ENCODE measurements around the gene LSG1. TPM values are rescaled to one million over a fixed set of nuclear protein-coding genes. Genes with fewer than 3 reads are reported as not detected.

The LSG1 gene
- polyA plus RNA-seq, 6 donors from 2014 or later, result 14.6 to 44.0 (median 21.1) TPM

DNA sequence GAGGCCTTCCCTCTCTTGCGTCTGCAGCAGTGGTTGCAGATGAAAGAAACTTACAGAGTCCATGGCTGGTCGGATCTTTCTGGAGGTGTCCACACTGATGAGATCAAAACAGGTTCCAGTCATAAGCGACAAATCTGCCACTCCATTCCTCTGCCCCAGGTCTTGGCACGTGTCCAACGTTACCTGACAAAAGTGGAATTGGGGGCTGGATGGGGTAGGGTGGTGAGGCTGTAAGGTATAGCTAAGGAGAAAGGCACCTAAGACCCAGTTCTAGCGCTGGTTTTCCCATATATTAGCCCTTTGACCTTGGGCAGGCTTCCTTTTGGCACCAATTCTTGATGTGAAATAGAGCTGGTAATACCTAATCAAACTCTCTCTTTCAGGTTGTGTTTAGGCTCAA is 24.7 kb upstream of the LSG1 start:
- H3K36me3 Mint-ChIP-seq, result no peaks in the 10 kb centered on the region
- H3K4me1 Mint-ChIP-seq, result peaks cover 32 to 51% (median 49%) of the 10 kb centered on the region in 3 donors
- H3K27ac Mint-ChIP-seq, result peak overlapping the region in 1 of 6 donors; percentile 50
- peaks cover 0 to 15% (median 7%) of the 10 kb centered on the region in 7 donors for H3K9me3 Mint-ChIP-seq
- peak overlapping the region in 6 of 8 donors; percentile 14 to 70 (median 60) for H3K4me3 Mint-ChIP-seq
- DNase-seq (no peak), ATAC-seq (ENCODE audit: low read depth in 2 of 2) (no peak)
- no peaks in the 10 kb centered on the region for H3K27me3 Mint-ChIP-seq

DNA sequence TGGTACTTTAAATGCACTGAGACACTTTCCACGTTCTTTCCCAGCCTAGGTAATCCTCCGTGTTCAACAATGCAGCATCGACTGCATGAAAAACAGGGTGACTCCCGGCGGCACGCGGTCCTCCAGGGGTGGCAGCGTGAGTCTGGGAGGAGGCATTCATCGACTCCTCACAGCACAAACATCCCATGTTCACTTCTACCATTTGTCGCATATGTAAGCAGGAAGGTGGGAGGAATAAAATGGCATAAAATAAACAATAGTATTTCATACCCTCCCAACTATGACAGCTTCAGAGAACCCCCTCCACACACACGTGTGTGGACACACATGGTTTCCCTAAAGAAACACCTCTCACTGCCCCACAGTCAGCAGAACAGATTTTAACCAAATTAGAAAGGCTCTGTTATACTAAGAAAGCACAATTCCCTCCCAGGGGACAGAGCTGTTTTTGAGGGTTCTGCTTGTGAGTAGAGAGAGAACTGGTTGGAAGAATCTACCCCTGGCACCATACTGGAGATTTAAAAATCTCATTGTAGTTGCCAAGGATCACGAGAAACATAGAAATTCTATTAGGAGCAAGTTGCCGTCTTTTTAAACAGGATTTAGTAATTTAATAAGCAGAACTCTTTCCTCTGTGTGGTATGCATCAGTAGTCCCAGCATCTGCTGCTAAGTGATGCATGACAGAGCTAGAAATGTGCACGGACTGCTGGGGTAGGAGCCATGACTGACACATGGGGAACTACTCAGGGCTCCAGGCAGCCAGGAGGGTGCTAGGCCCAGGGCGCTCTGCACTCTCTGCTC is 19.7 kb upstream of the LSG1 start:
- DNase-seq (peak; percentile 77), ATAC-seq (ENCODE audit: low read depth in 2 of 2) (peak; percentile 75 to 77)
- Mint-ChIP-seq H3K36me3 (peaks cover 0 to 7% of the 10 kb centered on the region in 2 donors), H3K9me3 (peaks cover 0 to 5% (median 0%) of the 10 kb centered on the region in 7 donors), H3K27me3 (no peaks in the 10 kb centered on the region), H3K27ac (peak overlapping the region; percentile 91 to 97 (median 96)), H3K4me3 (peak overlapping the region; percentile 59 to 88 (median 79)), H3K4me1 (peaks cover 69 to 82% (median 81%) of the 10 kb centered on the region in 3 donors)

DNA sequence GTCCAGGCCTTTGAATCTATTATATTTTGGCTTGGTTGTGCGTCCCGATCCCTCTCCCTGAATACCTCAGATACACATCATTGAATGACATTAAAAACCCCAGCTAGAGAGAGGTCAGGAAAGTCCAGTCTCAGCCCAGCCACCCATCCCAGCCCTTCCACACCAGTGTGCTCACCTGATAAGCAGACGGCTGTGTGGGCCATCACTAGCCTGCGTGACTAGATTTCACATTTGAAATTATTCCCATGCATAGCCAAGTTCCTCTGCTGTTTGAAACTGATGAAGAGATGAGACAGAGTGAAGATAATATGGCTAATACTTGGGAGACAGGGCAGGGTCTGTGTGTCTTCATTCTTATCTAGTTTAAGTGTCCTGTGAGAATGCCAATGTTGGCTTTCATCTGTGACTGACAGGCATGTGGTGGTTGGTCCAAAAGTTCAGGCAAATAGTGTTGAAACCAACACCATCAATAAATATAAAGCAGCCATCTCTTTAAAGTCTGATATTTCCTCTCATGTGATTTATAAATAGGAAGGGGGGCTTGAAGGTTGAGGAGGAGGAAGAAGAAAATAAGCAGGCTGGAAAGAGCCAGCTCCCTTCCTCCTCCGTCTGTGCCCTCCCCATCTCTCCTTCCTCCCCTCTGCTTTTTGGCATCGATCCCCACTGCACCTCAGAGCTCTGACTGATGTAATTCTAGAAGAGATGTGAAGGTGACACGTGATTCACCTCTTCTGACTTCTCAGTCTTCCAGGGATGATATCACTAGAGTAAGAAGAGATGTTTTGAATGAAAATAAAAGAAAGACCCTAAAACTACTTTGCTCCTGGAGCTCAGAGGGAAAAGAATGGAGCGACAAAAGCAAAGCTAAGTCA is 18.7 kb upstream of the LSG1 start:
- DNase-seq (no peak), ATAC-seq (ENCODE audit: low read depth in 2 of 2) (no peak)
- Mint-ChIP-seq H3K4me3 (peak overlapping the region; percentile 59 to 88 (median 77)), H3K36me3 (peaks cover 0 to 7% of the 10 kb centered on the region in 2 donors), H3K4me1 (peaks cover 64 to 78% (median 73%) of the 10 kb centered on the region in 3 donors), H3K9me3 (peaks cover 0 to 5% (median 0%) of the 10 kb centered on the region in 7 donors), H3K27ac (peak overlapping the region; percentile 91 to 97 (median 96)), H3K27me3 (no peaks in the 10 kb centered on the region)

DNA sequence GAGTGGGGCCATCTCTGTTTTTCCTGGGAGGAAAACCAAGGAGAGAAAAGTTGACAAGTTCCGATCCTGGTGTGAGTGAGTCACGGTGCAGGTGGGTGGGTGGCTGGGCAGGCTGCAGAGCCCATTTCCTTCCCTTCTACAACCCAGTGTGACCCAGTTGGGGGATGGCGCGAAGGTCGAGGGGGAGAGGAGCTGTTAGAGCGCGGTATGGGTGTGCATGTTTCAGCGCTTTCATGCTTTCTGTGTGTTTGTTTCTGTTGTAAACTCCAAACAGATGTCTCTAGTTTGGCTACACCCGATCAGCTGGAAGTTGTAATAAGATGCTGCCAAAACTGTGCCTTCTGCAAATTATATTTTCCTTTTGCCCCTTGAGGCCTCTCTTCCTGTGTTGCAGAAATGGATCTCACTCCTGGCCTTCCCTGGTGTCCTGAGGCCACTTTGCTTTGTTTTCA is 17.5 kb upstream of the LSG1 start:
- no peak for ATAC-seq (ENCODE audit: low read depth in 2 of 2)
- Mint-ChIP-seq H3K27me3 (no peaks in the 10 kb centered on the region), H3K9me3 (peaks cover 0 to 5% (median 0%) of the 10 kb centered on the region in 7 donors), H3K27ac (peak overlapping the region; percentile 89 to 97 (median 90)), H3K4me3 (peak overlapping the region; percentile 93 to 100 (median 98)), H3K36me3 (peaks cover 0 to 7% of the 10 kb centered on the region in 2 donors), H3K4me1 (peaks cover 69 to 79% (median 76%) of the 10 kb centered on the region in 3 donors)
- peak; percentile 32 for DNase-seq

DNA sequence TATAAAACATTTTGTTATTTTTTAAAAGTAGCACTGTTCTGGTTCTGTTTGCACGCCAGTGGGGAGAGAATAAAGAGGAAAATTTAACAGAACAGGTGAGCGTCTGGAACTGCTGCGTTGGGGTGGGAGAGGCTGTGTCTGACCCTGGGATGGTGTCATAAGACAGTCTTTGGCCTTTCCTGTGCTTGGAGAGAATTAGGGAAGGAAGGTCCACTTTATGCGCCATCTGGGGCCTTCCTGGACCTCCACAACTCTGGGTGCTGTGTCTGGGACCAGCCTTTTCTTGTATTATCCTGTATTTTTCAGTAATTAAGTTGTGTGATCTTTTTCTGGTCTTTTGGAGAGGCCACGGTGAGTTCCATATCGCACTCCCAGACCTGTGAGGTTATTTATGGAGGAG is 17.0 kb upstream of the LSG1 start:
- peaks cover 0 to 7% of the 10 kb centered on the region in 2 donors for H3K36me3 Mint-ChIP-seq
- H3K27ac Mint-ChIP-seq, result peak overlapping the region; percentile 49 to 97 (median 91)
- no peak for DNase-seq
- peak overlapping the region; percentile 93 to 100 (median 98) for H3K4me3 Mint-ChIP-seq
- peaks cover 69 to 77% (median 74%) of the 10 kb centered on the region in 3 donors for H3K4me1 Mint-ChIP-seq
- no peaks in the 10 kb centered on the region for H3K27me3 Mint-ChIP-seq
- no peak for ATAC-seq (ENCODE audit: low read depth in 2 of 2)
- peaks cover 0 to 5% (median 0%) of the 10 kb centered on the region in 7 donors for H3K9me3 Mint-ChIP-seq

DNA sequence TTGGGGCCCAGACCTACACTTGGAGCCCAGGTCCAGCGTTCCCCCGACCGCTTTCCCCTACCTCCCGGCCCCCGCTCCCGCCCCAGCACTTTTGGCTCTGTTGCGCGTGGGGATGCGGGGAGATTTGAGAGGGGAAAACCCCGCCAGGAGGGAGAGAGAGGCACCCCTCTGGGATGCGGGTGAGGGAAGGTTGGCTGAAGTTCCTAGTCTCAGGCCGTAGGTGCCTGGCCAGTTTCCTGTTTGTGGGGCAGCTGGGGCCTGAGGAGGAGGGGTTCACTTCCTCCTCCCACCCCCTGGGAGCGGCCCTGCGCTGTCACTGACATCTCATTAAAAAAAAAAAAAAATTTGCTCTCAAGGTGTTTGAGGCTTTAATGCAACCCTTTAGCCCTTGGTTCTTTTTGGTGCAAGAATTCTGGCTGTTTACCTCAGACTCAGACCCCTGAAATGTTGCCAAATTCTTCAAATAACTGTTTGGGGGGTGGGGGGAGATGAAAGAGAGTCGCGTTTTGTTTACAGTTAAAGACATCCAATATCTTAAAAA is 16.3 kb upstream of the LSG1 start:
- H3K9me3 Mint-ChIP-seq, result peaks cover 0 to 4% (median 0%) of the 10 kb centered on the region in 7 donors
- peak; percentile 77 for DNase-seq
- H3K4me1 Mint-ChIP-seq, result peaks cover 70 to 77% (median 72%) of the 10 kb centered on the region in 3 donors
- H3K27me3 Mint-ChIP-seq, result no peaks in the 10 kb centered on the region
- peak; percentile 38 to 41 for ATAC-seq (ENCODE audit: low read depth in 2 of 2)
- H3K36me3 Mint-ChIP-seq, result peaks cover 0 to 7% of the 10 kb centered on the region in 2 donors
- H3K27ac Mint-ChIP-seq, result peak overlapping the region; percentile 89 to 98 (median 94)
- H3K4me3 Mint-ChIP-seq, result peak overlapping the region; percentile 93 to 100 (median 98)

DNA sequence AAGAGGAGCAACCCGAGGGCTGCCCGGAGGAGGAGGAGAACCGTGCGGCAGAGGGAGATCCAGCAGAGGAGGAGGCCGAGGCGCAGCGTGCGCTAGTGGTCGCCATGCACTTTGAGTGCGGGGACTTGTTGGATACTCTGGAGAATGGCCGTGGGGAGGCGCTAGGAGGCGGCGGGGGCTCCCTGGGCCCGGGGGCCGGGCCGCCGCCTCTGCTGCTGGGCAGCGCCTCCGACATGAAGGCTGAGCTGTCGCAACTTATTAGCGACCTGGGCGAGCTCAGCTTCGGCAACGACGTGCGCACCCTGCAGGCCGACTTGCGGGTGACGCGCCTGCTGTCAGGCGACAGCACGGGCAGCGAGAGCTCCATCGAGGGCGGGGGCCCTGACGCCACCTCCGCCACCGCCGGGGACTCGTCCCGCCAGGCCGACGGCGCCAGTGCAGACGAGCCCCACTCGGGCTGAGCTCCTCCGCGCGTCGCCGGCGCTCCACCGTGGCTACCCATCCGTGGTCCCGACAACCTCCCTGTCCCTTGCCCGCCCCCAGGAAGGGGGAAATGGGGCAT is 15.7 kb upstream of the LSG1 start:
- ATAC-seq (ENCODE audit: low read depth in 2 of 2), result peak; percentile 41 to 43
- Mint-ChIP-seq H3K4me3 (peak overlapping the region; percentile 93 to 100 (median 98)), H3K27ac (peak overlapping the region; percentile 91 to 98 (median 97)), H3K4me1 (peaks cover 68 to 76% (median 70%) of the 10 kb centered on the region in 3 donors), H3K9me3 (no peaks in the 10 kb centered on the region), H3K27me3 (no peaks in the 10 kb centered on the region), H3K36me3 (peaks cover 0 to 7% of the 10 kb centered on the region in 2 donors)
- peak; percentile 81 for DNase-seq

DNA sequence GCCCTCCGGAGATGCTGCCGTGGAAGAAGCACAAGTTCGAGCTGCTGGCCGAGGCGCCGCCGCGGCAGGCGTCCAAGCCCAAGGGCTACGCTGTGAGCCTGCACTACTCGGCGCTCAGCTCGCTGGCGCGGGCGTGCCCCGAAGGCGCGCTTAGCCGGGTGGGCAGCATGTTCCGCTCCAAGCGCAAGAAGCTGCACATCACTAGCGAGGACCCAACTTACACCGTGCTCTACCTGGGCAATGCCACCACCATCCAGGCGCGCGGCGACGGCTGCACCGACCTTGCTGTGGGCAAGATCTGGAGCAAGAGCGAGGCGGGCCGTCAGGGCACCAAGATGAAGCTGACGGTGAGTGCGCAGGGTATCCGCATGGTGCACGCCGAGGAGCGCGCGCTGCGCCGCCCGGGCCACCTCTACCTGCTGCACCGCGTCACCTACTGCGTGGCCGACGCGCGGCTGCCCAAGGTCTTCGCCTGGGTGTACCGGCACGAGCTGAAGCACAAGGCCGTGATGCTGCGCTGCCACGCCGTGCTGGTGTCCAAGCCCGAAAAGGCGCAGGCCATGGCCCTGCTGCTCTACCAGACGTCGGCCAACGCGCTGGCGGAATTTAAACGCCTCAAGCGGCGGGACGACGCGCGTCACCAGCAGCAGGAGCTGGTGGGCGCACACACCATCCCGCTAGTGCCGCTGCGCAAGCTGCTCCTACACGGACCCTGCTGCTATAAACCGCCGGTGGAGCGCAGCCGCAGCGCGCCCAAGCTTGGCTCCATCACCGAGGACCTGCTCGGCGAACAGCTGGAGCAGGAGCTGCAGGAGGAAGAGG is 15.0 kb upstream of the LSG1 start:
- Mint-ChIP-seq H3K36me3 (peaks cover 0 to 7% of the 10 kb centered on the region in 2 donors), H3K4me1 (peaks cover 67 to 76% (median 70%) of the 10 kb centered on the region in 3 donors), H3K9me3 (no peaks in the 10 kb centered on the region), H3K4me3 (peak overlapping the region; percentile 93 to 100 (median 98)), H3K27ac (peak overlapping the region; percentile 84 to 98 (median 92)), H3K27me3 (no peaks in the 10 kb centered on the region)
- DNase-seq, result peak; percentile 53
- ATAC-seq (ENCODE audit: low read depth in 2 of 2), result no peak

DNA sequence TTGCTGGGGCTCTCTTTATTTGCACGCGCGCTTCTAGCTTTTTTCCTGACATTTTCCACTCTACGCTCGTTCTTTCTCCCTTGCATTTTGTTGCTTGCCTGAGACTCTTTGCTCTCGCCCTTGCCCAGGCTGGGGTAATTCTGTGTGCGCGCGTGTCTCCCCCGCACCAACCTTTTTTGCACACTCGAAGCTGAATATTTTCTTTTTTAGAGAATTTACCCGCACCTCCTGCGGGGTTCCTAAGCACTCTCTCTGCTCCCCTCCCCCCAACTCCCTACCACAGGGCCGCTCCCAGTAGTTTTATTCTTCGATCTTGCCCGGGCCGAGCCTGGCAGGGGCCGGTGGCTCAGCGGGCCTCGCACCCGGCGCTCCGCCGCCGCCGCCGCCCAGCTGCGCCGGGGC is 14.4 kb upstream of the LSG1 start:
- Mint-ChIP-seq H3K4me3 (peak overlapping the region; percentile 93 to 100 (median 98)), H3K4me1 (peaks cover 61 to 70% (median 65%) of the 10 kb centered on the region in 3 donors), H3K27ac (peak overlapping the region in 5 of 6 donors; percentile 91 to 100 (median 95)), H3K9me3 (no peaks in the 10 kb centered on the region), H3K27me3 (peaks cover 0 to under 1% (median 0%) of the 10 kb centered on the region in 3 donors), H3K36me3 (peaks cover 0 to 7% of the 10 kb centered on the region in 2 donors)
- peak; percentile 35 for DNase-seq
- no peak for ATAC-seq (ENCODE audit: low read depth in 2 of 2)

DNA sequence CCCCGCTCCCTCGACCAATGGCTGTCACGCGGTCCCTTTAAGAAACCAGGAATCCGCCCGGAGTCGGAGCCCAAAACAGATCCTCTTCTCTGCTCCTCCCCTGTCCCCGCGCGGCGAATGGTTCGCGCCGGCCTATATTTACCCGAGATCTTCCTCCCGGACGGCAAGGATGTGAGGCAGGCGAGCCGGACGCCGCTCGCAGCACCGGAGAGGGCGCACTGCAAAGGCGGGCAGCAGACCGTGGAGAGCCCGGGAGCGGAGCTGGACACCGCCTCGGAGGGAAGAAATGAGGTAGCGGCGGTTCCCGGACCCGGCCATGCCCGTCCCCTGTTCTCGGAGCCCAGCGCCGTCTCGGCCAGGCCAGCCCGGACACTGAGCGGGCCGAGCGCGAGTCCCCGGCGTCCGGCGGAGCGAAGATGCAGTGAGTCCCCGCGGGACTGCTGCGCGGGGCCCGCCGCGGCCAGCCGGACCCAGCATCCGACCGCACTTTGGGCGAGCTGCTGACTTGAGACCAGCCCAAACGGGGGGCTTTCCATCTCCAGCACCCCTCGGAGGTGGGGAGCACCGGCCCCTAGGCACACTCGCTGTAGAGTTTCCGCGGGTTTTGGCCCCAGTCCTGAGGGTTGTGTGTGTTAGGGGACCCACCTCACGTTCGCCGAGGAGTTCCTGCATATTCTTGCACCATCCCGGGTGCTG is 13.9 kb upstream of the LSG1 start, which contains the start of gene FAM43A:
Gene FAM43A (plus strand): TSS at position 166 of the 696 bp plus-strand sequence. CDS start 944 bp downstream, outside the sequence.
- peaks cover 0 to 5% (median 0%) of the 10 kb centered on the region in 3 donors for H3K27me3 Mint-ChIP-seq
- no peaks in the 10 kb centered on the region for H3K9me3 Mint-ChIP-seq
- peak; percentile 77 for DNase-seq
- ATAC-seq (ENCODE audit: low read depth in 2 of 2), result peak; percentile 40 to 57
- peaks cover 0 to 7% of the 10 kb centered on the region in 2 donors for H3K36me3 Mint-ChIP-seq
- peak within 1 kb of the TSS; percentile 91 to 100 (median 96) for H3K27ac Mint-ChIP-seq
- peak within 1 kb of the TSS; percentile 93 to 100 (median 98) for H3K4me3 Mint-ChIP-seq
- peaks cover 55 to 64% (median 60%) of the 10 kb centered on the region in 3 donors for H3K4me1 Mint-ChIP-seq

DNA sequence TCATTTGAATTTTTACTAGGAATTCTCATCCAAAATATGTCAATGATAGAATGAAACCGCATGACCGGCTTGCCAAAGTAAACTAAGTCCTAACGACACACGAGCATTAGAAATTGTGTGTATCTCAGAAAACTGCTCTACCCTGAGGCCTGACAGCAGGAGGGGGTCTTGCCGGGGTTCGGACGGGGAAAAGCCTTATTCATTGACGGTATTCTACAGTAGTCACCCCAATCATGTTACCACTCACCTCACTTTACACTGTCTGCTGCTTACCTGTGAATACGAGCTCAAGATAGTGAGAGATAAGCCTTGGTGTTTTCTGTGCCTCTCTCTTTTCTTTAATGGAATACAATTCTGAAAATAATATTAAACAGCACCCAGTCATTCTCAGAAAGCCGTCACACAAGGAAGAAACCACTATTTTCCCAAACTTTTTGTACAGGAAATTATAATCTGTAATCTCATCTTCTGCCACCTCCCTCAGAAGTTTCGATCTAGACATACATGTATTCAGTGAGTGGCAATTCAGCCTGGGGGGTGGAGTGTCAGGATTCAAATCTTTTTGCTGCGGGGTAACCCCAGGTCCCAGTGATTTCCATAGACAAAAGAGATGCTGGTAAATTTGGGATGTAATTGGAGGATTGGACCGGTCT is 13.2 kb upstream of the LSG1 start:
- peaks cover 51 to 59% (median 53%) of the 10 kb centered on the region in 3 donors for H3K4me1 Mint-ChIP-seq
- no peak for DNase-seq

More for the DNA sequence above, 13.2 kb upstream of the LSG1 start:
- ATAC-seq (ENCODE audit: low read depth in 2 of 2), result peak in 1 of 2 donors; percentile 14
- H3K4me3 Mint-ChIP-seq, result peak overlapping the region; percentile 93 to 100 (median 98)
- H3K9me3 Mint-ChIP-seq, result no peaks in the 10 kb centered on the region
- peak overlapping the region; percentile 91 to 99 (median 96) for H3K27ac Mint-ChIP-seq
- H3K27me3 Mint-ChIP-seq, result peaks cover 0 to 5% (median 0%) of the 10 kb centered on the region in 3 donors
- H3K36me3 Mint-ChIP-seq, result peaks cover 0 to 7% of the 10 kb centered on the region in 2 donors
